Epithelial cell of proximal tubule (primary cell): Measurements from ENCODE around the gene MYPN. TPM values are rescaled to one million over a fixed set of nuclear protein-coding genes. Genes with fewer than 3 reads are reported as not detected.

Experiments used
- DNase-seq: peaks from one replicate; pipeline ENCODE4 v3.0.0-alpha.2; 2011; ENCODE audit warnings: low read depth
- H3K4me3 ChIP-seq: 2 replicates; pipeline ENCODE4 v1.5.1; 2011; ENCODE audit warnings: low read depth, mild to moderate bottlenecking, low read length
- CTCF ChIP-seq: conservative IDR thresholded peaks from 2 replicates; pipeline ENCODE4 v1.5.1; 2012; ENCODE audit warnings: low read depth, mild to moderate bottlenecking, low read length
- total RNA-seq: library from RNA; depleted of rRNA; stranded (reverse); fragments of >200 nt; gene quantifications from 2 replicates; pipeline ENCODE4 v1.2.3, GENCODE V29; 2015

Gene MYPN
- total RNA-seq, 1 donor from 2014 or later = 0.98 TPM

- peak; percentile 30 for DNase-seq
- TF ChIP-seq CTCF = no peak
- no peak overlapping the region for H3K4me3 ChIP-seq
Observed at GRCh38 chr10:68103901-68104300, 5.4 kb upstream of the MYPN start.

- DNase-seq = no peak
- no peak for TF ChIP-seq CTCF
- no peak overlapping the region for H3K4me3 ChIP-seq
Observed at GRCh38 chr10:68105820-68106219, 3.5 kb upstream of the MYPN start.

- TF ChIP-seq CTCF = no peak
- H3K4me3 ChIP-seq = no peak overlapping the region
- DNase-seq = peak; percentile 19
Observed at GRCh38 chr10:68106656-68107055, 2.6 kb upstream of the MYPN start.

GRCh38 chr10:68107651-68108050 is 1.6 kb upstream of the MYPN start:
- no peak overlapping the region for H3K4me3 ChIP-seq
- TF ChIP-seq CTCF = no peak
- no peak for DNase-seq

GRCh38 chr10:68108051-68108450 is 1.2 kb upstream of the MYPN start:
- H3K4me3 ChIP-seq = no peak overlapping the region
- no peak for DNase-seq
- no peak for TF ChIP-seq CTCF

GRCh38 chr10:68108653-68109052 is 635 bp upstream of the MYPN start:
- no peak overlapping the region for H3K4me3 ChIP-seq
- DNase-seq = no peak
- TF ChIP-seq CTCF = no peak

GRCh38 chr10:68110027-68110426 is 739 bp downstream of the MYPN start:
- TF ChIP-seq CTCF = no peak
- no peak for DNase-seq
- H3K4me3 ChIP-seq = no peak overlapping the region
